Fibroblast of the aortic adventitia (primary cell): ENCODE measurements around the gene CTSH. TPM values are rescaled to one million over a fixed set of nuclear protein-coding genes. Genes with fewer than 3 reads are reported as not detected.
A peak's percentile ranks its signal among the peaks of the same experiment; 100 is the strongest.

Source experiments
- DNase-seq: peaks from one replicate; pipeline ENCODE4 v3.0.0-alpha.2; 2010; ENCODE audit warnings: low read depth
- H3K4me3 ChIP-seq: 2 replicates; pipeline ENCODE4 v1.5.1; 2011; ENCODE audit warnings: low read depth, mild to moderate bottlenecking, control low read depth, low read length, moderate library complexity
- total RNA-seq: library from RNA; depleted of rRNA; stranded (reverse); fragments of >200 nt; gene quantifications from 2 replicates; pipeline ENCODE4 v1.2.3, GENCODE V29; 2012; ENCODE audit warnings: low replicate concordance
- TF ChIP-seq, protein P1 (sequence below): IDR thresholded peaks from 2 replicates; pipeline ENCODE4 v1.5.1; 2011; ENCODE audit warnings: mild to moderate bottlenecking, low read length, control low read depth, inconsistent platforms; ENCODE audit not compliant: insufficient read depth

The CTSH gene
- total RNA-seq, 1 donor = 8.5 TPM

- DNase-seq = peak; percentile 70
- TF ChIP-seq, protein P1, sequence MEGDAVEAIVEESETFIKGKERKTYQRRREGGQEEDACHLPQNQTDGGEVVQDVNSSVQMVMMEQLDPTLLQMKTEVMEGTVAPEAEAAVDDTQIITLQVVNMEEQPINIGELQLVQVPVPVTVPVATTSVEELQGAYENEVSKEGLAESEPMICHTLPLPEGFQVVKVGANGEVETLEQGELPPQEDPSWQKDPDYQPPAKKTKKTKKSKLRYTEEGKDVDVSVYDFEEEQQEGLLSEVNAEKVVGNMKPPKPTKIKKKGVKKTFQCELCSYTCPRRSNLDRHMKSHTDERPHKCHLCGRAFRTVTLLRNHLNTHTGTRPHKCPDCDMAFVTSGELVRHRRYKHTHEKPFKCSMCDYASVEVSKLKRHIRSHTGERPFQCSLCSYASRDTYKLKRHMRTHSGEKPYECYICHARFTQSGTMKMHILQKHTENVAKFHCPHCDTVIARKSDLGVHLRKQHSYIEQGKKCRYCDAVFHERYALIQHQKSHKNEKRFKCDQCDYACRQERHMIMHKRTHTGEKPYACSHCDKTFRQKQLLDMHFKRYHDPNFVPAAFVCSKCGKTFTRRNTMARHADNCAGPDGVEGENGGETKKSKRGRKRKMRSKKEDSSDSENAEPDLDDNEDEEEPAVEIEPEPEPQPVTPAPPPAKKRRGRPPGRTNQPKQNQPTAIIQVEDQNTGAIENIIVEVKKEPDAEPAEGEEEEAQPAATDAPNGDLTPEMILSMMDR = peak; percentile 64
These were observed 6.3 kb upstream of the CTSH start for GRCh38 chr15:78950902-78951840.

GRCh38 chr15:78950343-78950742 lies 5.5 kb upstream of the CTSH start:
- H3K4me3 ChIP-seq = no peak overlapping the region
- DNase-seq = no peak
- TF ChIP-seq, protein P1 = no peak

More at GRCh38 chr15:78950902-78951840, 6.3 kb upstream of the CTSH start:
- H3K4me3 ChIP-seq = no peak overlapping the region

- H3K4me3 ChIP-seq = no peak overlapping the region
- TF ChIP-seq, protein P1 = no peak
- DNase-seq = no peak
These were observed 4.6 kb upstream of the CTSH start for GRCh38 chr15:78949461-78949860.

GRCh38 chr15:78947506-78947905 lies 2.7 kb upstream of the CTSH start:
- H3K4me3 ChIP-seq = no peak overlapping the region
- DNase-seq = no peak
- TF ChIP-seq, protein P1 = no peak

- TF ChIP-seq, protein P1 = no peak
- DNase-seq = no peak
- no peak overlapping the region for H3K4me3 ChIP-seq
These were observed 1.6 kb upstream of the CTSH start for GRCh38 chr15:78946493-78946892.

DNA sequence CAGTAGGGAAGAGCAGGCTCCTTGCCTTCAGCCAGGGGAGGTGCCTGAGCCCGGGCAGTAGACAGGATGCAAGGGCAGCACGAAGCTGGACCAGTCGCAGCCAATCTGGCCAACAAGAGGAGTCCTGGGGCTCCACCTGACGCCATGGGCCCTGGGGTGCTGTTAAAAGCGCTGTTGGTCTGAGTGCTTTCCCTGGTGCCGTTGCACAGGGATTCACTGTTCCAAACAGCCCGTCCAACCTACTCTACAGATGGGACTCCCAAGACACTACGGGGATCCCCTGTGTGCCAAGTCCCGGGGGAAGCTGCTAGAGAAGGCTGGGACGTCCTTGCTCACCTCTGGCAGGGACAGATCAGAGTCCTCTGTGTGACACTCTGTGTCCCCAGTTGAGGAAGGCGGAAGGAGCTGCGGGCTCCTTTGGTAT lies 632 bp downstream of the CTSH start:
- peak overlapping the region; percentile 60 for H3K4me3 ChIP-seq
- TF ChIP-seq, protein P1 = no peak
- no peak for DNase-seq
